T-cell (primary cell): Measurements from ENCODE around the gene EHBP1L1. TPM values are rescaled to one million over a fixed set of nuclear protein-coding genes. Genes with fewer than 3 reads are reported as not detected.
A peak's percentile ranks its signal among the peaks of the same experiment; 100 is the strongest.

Experiments
- ATAC-seq, 4 experiments: fragments of 200-7000 bp in 3 of 4; fragments of 150-1000 bp in 1 of 4; cut with Tn5 transposase; replicated peaks in 1 of 4; 1 replicate in 3 of 4; 2 replicates in 1 of 4; pipeline ENCODE4 v1.10.0; 2021; ENCODE audit warnings: moderate library complexity in 3 of 4, mild to moderate bottlenecking in 2 of 4, moderate number of reproducible peaks in 1 of 4
- CTCF ChIA-PET, 2 donors: fragments of 300-600 bp; sonication (Branson Sonifier 250); formaldehyde crosslinking; loops; one replicate each; lab custom pipeline; 2022; ENCODE audit warnings: antibody characterized with exemption in 2 of 2; lab: Charles Lee
- POLR2A ChIA-PET, 2 donors: fragments of 300-600 bp; sonication (Branson Sonifier 250); formaldehyde crosslinking; loops; one replicate each; lab custom pipeline; 2022; ENCODE audit warnings: antibody characterized with exemption in 2 of 2; lab: Charles Lee
- DNase-seq, 35 experiments: peaks; one replicate each; pipeline versions ENCODE4 v3.0.0 to v3.0.0-alpha.2; 2013 to 2023
- H3K27ac ChIP-seq: one replicate; pipeline ENCODE4 v1.5.1; 2013; ENCODE audit warnings: low read length
- H3K27me3 ChIP-seq, 2 experiments: replicated peaks in 1 of 2; 1 replicate in 1 of 2; 2 replicates in 1 of 2; pipeline versions ENCODE4 v1.6.1 to v1.7.0; 2013; ENCODE audit warnings: low read length in 1 of 2, mixed read lengths in 1 of 2; ENCODE audit not compliant: control insufficient read depth in 2 of 2, insufficient read depth in 2 of 2; ENCODE audit errors: extremely low read depth in 1 of 2
- H3K36me3 ChIP-seq, 2 donors: 1 replicate in 1 of 2; 2 replicates in 1 of 2; pipeline versions ENCODE4 v1.6.1 to v1.7.0; 2013; ENCODE audit warnings: low read length in 1 of 2; ENCODE audit not compliant: control insufficient read depth in 2 of 2, insufficient read depth in 1 of 2; ENCODE audit errors: extremely low read depth in 1 of 2
- H3K4me1 ChIP-seq, 2 experiments: 1 replicate in 1 of 2; 2 replicates in 1 of 2; pipeline versions ENCODE4 v1.6.1 to v1.7.0; 2013; ENCODE audit warnings: low read length in 2 of 2, mixed read lengths in 1 of 2; ENCODE audit not compliant: insufficient read depth in 2 of 2, control insufficient read depth in 1 of 2; ENCODE audit errors: extremely low read depth in 1 of 2
- H3K4me3 ChIP-seq, 2 donors: 1 replicate in 1 of 2; 2 replicates in 1 of 2; pipeline versions ENCODE4 v1.5.1 to v1.7.0; 2013; ENCODE audit warnings: mild to moderate bottlenecking in 2 of 2, low read length in 1 of 2, moderate library complexity in 1 of 2; ENCODE audit not compliant: control insufficient read depth in 1 of 2; ENCODE audit errors: extremely low read depth in 1 of 2
- H3K9me3 ChIP-seq: 2 replicates; pipeline ENCODE4 v1.7.0; 2013
- H3K27ac Mint-ChIP-seq, 2 donors: one replicate each; pipeline ENCODE4 v1.8.0; 2020 to 2021; ENCODE audit warnings: mild to moderate bottlenecking in 2 of 2, mixed read lengths in 2 of 2
- H3K27me3 Mint-ChIP-seq, 2 donors: one replicate each; pipeline ENCODE4 v1.8.0; 2021 to 2022; ENCODE audit warnings: mixed read lengths in 2 of 2
- H3K36me3 Mint-ChIP-seq: one replicate; pipeline ENCODE4 v1.8.0; 2021; ENCODE audit warnings: mixed read lengths
- H3K4me1 Mint-ChIP-seq, 3 donors: one replicate each; pipeline ENCODE4 v1.8.0; 2020 to 2022; ENCODE audit warnings: mixed read lengths in 3 of 3, mild to moderate bottlenecking in 1 of 3
- H3K4me3 Mint-ChIP-seq, 3 donors: one replicate each; pipeline ENCODE4 v1.8.0; 2020 to 2022; ENCODE audit warnings: mild to moderate bottlenecking in 3 of 3, mixed read lengths in 3 of 3, moderate library complexity in 3 of 3
- H3K9me3 Mint-ChIP-seq, 3 donors: one replicate each; pipeline ENCODE4 v1.8.0; 2020 to 2022; ENCODE audit warnings: mixed read lengths in 3 of 3
- WGBS: methylation state at CpG from one replicate; pipeline ENCODE4 v1.1.5; 2013; ENCODE audit warnings: missing lambda C conversion rate; ENCODE audit not compliant: insufficient coverage; 5-methylcytosine and 5-hydroxymethylcytosine counted together
- total RNA-seq, 35 experiments: library from RNA in 6 of 35; stranded (reverse) in 6 of 35; fragments of 120-200 nt in 1 of 35; gene quantifications; one replicate each; pipeline versions ENCODE4 v1.2.1 to v1.2.4 and lab custom pipeline; 2013 to 2026

EHBP1L1 gene
- total RNA-seq, 5 donors from 2014 or later (not counting 1 experiment from before 2014, with no cell fraction given), result 115 to 170 (median 150) TPM

GRCh38 chr11:65609665-65610064 is 33.8 kb downstream of the EHBP1L1 start:
- H3K27ac Mint-ChIP-seq, result peak overlapping the region; percentile 68 to 93
- H3K36me3 Mint-ChIP-seq, result peaks cover 19% of the 10 kb centered on the region
- WGBS, result 84% methylated on average over 5 of the region's 5 CpGs
- Histone ChIP-seq H3K27me3 (no peaks in the 10 kb centered on the region), H3K4me1 (peaks cover 26 to 45% of the 10 kb centered on the region in 2 experiments), H3K27ac (no peak overlapping the region), H3K9me3 (no peaks in the 10 kb centered on the region), H3K36me3 (peaks cover 11 to 54% of the 10 kb centered on the region in 2 donors), H3K4me3 (no peak overlapping the region)
- CTCF ChIA-PET, result no interaction called here
- ATAC-seq (no peak), DNase-seq (no peak)
- POLR2A ChIA-PET, result interaction anchor here in 1 of 2 donors (0.6 kb wide), 1 partner anchor 127 kb away, joined by 5 read pairs; no protein-coding TSS in a partner anchor
- no peaks in the 10 kb centered on the region for H3K9me3 Mint-ChIP-seq
- peaks cover 43 to 49% (median 44%) of the 10 kb centered on the region in 3 donors for H3K4me1 Mint-ChIP-seq
- no peaks in the 10 kb centered on the region for H3K27me3 Mint-ChIP-seq
- H3K4me3 Mint-ChIP-seq, result peak overlapping the region; percentile 15 to 91 (median 25)

- Histone ChIP-seq H3K27ac (peak overlapping the region; percentile 74), H3K36me3 (peaks cover 11 to 47% of the 10 kb centered on the region in 2 donors), H3K27me3 (no peaks in the 10 kb centered on the region), H3K9me3 (no peaks in the 10 kb centered on the region), H3K4me3 (no peak overlapping the region), H3K4me1 (peaks cover 28 to 49% of the 10 kb centered on the region in 2 experiments)
- H3K4me1 Mint-ChIP-seq, result peaks cover 43 to 49% (median 44%) of the 10 kb centered on the region in 3 donors
- H3K9me3 Mint-ChIP-seq, result no peaks in the 10 kb centered on the region
- 91% methylated on average over 3 of the region's 6 CpGs for whole genome bisulfite sequencing
- CTCF ChIA-PET, result no interaction called here
- H3K27me3 Mint-ChIP-seq, result no peaks in the 10 kb centered on the region
- H3K36me3 Mint-ChIP-seq, result peaks cover 19% of the 10 kb centered on the region
- peak overlapping the region in 1 of 3 donors; percentile 91 for H3K4me3 Mint-ChIP-seq
- DNase-seq, result no peak
- peak overlapping the region; percentile 68 to 93 for H3K27ac Mint-ChIP-seq
- POLR2A ChIA-PET, result interaction anchor here (0.5 to 1.0 kb wide), 3 partner anchors 61 to 259 kb away, joined by 4 to 12 read pairs (median 7); no protein-coding TSS in a partner anchor
- no peak for ATAC-seq
These were observed 34.6 kb downstream of the EHBP1L1 start for GRCh38 chr11:65610404-65610803.

- H3K27ac ChIP-seq, result peak overlapping the region; percentile 74
- no peaks in the 10 kb centered on the region for H3K9me3 ChIP-seq
- Mint-ChIP-seq H3K27ac (peak overlapping the region; percentile 68 to 93), H3K9me3 (no peaks in the 10 kb centered on the region), H3K27me3 (no peaks in the 10 kb centered on the region), H3K4me1 (peaks cover 43 to 52% (median 44%) of the 10 kb centered on the region in 3 donors), H3K4me3 (peak overlapping the region; percentile 31 to 93 (median 91)), H3K36me3 (peaks cover 13% of the 10 kb centered on the region)
- DNase-seq (peak in 2 of 35 experiments; percentile 9 to 33), ATAC-seq (no peak)
- H3K4me1 ChIP-seq, result peaks cover 29 to 50% of the 10 kb centered on the region in 2 experiments
- H3K27me3 ChIP-seq, result no peaks in the 10 kb centered on the region
- 41% methylated on average over 4 of the region's 10 CpGs for WGBS
- POLR2A ChIA-PET, result interaction anchor here in 1 of 2 donors (1.0 kb wide), 1 partner anchor 62 kb away, joined by 12 read pairs; no protein-coding TSS in a partner anchor
- CTCF ChIA-PET, result no interaction called here
- H3K36me3 ChIP-seq, result peaks cover 8 to 39% of the 10 kb centered on the region in 2 donors
- peak overlapping the region in 1 of 2 donors; percentile 32 for H3K4me3 ChIP-seq
These were observed 35.3 kb downstream of the EHBP1L1 start for GRCh38 chr11:65611028-65611757.

- H3K36me3 Mint-ChIP-seq, result peaks cover 13% of the 10 kb centered on the region
These were observed 36.1 kb downstream of the EHBP1L1 start for GRCh38 chr11:65611758-65612603.

GRCh38 chr11:65612691-65613090 is 36.8 kb downstream of the EHBP1L1 start:
- no peaks in the 10 kb centered on the region for H3K27me3 ChIP-seq
- ChIA-PET POLR2A (interaction anchor here in 1 of 2 donors (0.6 kb wide), 1 partner anchor 245 kb away, joined by 3 read pairs; no protein-coding TSS in a partner anchor), CTCF (no interaction called here)
- no peaks in the 10 kb centered on the region for H3K27me3 Mint-ChIP-seq
- peak overlapping the region; percentile 99 for H3K27ac ChIP-seq
- H3K9me3 Mint-ChIP-seq, result no peaks in the 10 kb centered on the region
- peaks cover 57 to 67% (median 58%) of the 10 kb centered on the region in 3 donors for H3K4me1 Mint-ChIP-seq
- H3K9me3 ChIP-seq, result no peaks in the 10 kb centered on the region
- peak overlapping the region; percentile 93 to 95 for H3K27ac Mint-ChIP-seq
- H3K4me3 Mint-ChIP-seq, result peak overlapping the region; percentile 91 to 96 (median 93)
- DNase-seq (no peak), ATAC-seq (no peak)
- peaks cover 5 to 36% of the 10 kb centered on the region in 2 donors for H3K36me3 ChIP-seq
- peaks cover 10% of the 10 kb centered on the region for H3K36me3 Mint-ChIP-seq
- H3K4me3 ChIP-seq, result peak overlapping the region; percentile 94 to 99
- 49% methylated on average over 7 of the region's 7 CpGs for WGBS
- H3K4me1 ChIP-seq, result peaks cover 39 to 65% of the 10 kb centered on the region in 2 experiments

More at GRCh38 chr11:65611758-65612603, 36.1 kb downstream of the EHBP1L1 start:
- POLR2A ChIA-PET, result interaction anchor here in 1 of 2 donors (0.6 kb wide), 1 partner anchor 244 kb away, joined by 3 read pairs; no protein-coding TSS in a partner anchor
- peak overlapping the region; percentile 74 for H3K27ac ChIP-seq
- peak overlapping the region; percentile 91 to 96 (median 93) for H3K4me3 Mint-ChIP-seq
- peak overlapping the region; percentile 93 to 95 for H3K27ac Mint-ChIP-seq
- peak overlapping the region; percentile 94 to 99 for H3K4me3 ChIP-seq
- no peak for DNase-seq
- no peaks in the 10 kb centered on the region for H3K27me3 Mint-ChIP-seq
- H3K4me1 ChIP-seq, result peaks cover 36 to 58% of the 10 kb centered on the region in 2 experiments
- H3K4me1 Mint-ChIP-seq, result peaks cover 50 to 60% (median 52%) of the 10 kb centered on the region in 3 donors
- no peaks in the 10 kb centered on the region for H3K9me3 Mint-ChIP-seq
- CTCF ChIA-PET, result no interaction called here
- 71% methylated on average over 4 of the region's 12 CpGs for WGBS
- H3K36me3 ChIP-seq, result peaks cover 8 to 33% of the 10 kb centered on the region in 2 donors
- no peak for ATAC-seq
- H3K27me3 ChIP-seq, result no peaks in the 10 kb centered on the region
- H3K9me3 ChIP-seq, result no peaks in the 10 kb centered on the region
